Measurements from ENCODE around the gene ZC3H15.

The ZC3H15 gene

GRCh38 chr2:186543561-186544131 lies 57.6 kb downstream of the ZC3H15 start:
- no peak for DNase-seq (ENCODE audit: low spot score)

- DNase-seq (ENCODE audit: low spot score) = no peak
These were observed 58.2 kb downstream of the ZC3H15 start for GRCh38 chr2:186544255-186544675.

- no peak for DNase-seq (ENCODE audit: low spot score)
These were observed 60.8 kb downstream of the ZC3H15 start for GRCh38 chr2:186546846-186547245.

GRCh38 chr2:186551323-186552050 lies 65.4 kb downstream of the ZC3H15 start:
- DNase-seq (ENCODE audit: low spot score) = no peak

- DNase-seq (ENCODE audit: low spot score) = no peak
These were observed 68.4 kb downstream of the ZC3H15 start for GRCh38 chr2:186554429-186554828.

GRCh38 chr2:186554850-186555671 lies 69.0 kb downstream of the ZC3H15 start:
- peak; percentile 6 for DNase-seq (ENCODE audit: low spot score)

- DNase-seq (ENCODE audit: low spot score) = no peak
These were observed 72.6 kb downstream of the ZC3H15 start for GRCh38 chr2:186558512-186559276.
